Subcutaneous preadipocyte (primary cell): ENCODE results near the gene SLC12A9. TPM values are rescaled to one million over a fixed set of nuclear protein-coding genes. Genes with fewer than 3 reads are reported as not detected.

Experiments used
- small RNA-seq: library from RNA; depleted of rRNA; stranded (forward); fragments of <200 nt; gene quantifications from one replicate; pipeline ENCODE3, GENCODE V24; 2012
- total RNA-seq: library from RNA; depleted of rRNA; stranded (reverse); fragments of >200 nt; gene quantifications from 2 replicates; pipeline ENCODE4 v1.2.3, GENCODE V29; 2012

The SLC12A9 gene
- 15.1 and 16.8 TPM in 2 replicates for total RNA-seq

GRCh38 chr7:100852048-100852872, at the start of gene SLC12A9:
TSS of gene SLC12A9 (plus strand) at chr7:100852713. CDS start at chr7:100854198, 1,485 bp downstream.

GRCh38 chr7:100827330-100828226, 24.9 kb upstream of the SLC12A9 start, which contains the start of gene EPHB4:
TSS of gene EPHB4 (minus strand) at chr7:100827523. CDS start at chr7:100827030, 493 bp downstream.

GRCh38 chr7:100867040-100867775, 14.7 kb downstream of the SLC12A9 start, which contains the start of gene TRIP6:
TSS of gene TRIP6 (plus strand) at chr7:100867387. CDS start at chr7:100867498, 111 bp downstream.

GRCh38 chr7:100874577-100875355, 22.3 kb downstream of the SLC12A9 start, which contains the start of gene SRRT:
TSS of gene SRRT (plus strand) at chr7:100875103. CDS start at chr7:100875591, 488 bp downstream.

GRCh38 chr7:100888988-100889750, 36.7 kb downstream of the SLC12A9 start, which contains the start of gene UFSP1:
TSS of gene UFSP1 (minus strand) at chr7:100889715. CDS start at chr7:100889271, 444 bp downstream.

GRCh38 chr7:100895701-100895955, 43.1 kb downstream of the SLC12A9 start, which contains the start of gene ACHE:
TSS of gene ACHE (minus strand) at chr7:100895888. CDS start at chr7:100894232, 1,656 bp downstream.

Small RNAs within 50 kb of the gene (small RNA-seq; reads per million reads assigned to genes)
- gene RN7SL549P, result not detected
- gene RN7SL750P, result not detected

Other genes starting within 250 kb of the SLC12A9 start
- 6.3 and 7.0 TPM in 2 replicates for gene MOSPD3, start 240.2 kb upstream of the SLC12A9 start, total RNA-seq
- gene TFR2, start 211.2 kb upstream of the SLC12A9 start, total RNA-seq, result under 0.01 and 0.20 TPM in 2 replicates
- not detected in 2 replicates for gene ACTL6B, start 196.3 kb upstream of the SLC12A9 start, total RNA-seq
- 82.3 and 108 TPM in 2 replicates for gene GNB2, start 179.0 kb upstream of the SLC12A9 start, total RNA-seq
- 16.2 and 22.9 TPM in 2 replicates for gene GIGYF1, start 158.5 kb upstream of the SLC12A9 start, total RNA-seq
- 52.2 and 52.8 TPM in 2 replicates for gene POP7, start 146.6 kb upstream of the SLC12A9 start, total RNA-seq
- gene EPO, start 132.2 kb upstream of the SLC12A9 start, total RNA-seq, result not detected in 2 replicates
- gene ZAN, start 119.1 kb upstream of the SLC12A9 start, total RNA-seq, result not detected in 2 replicates
- 20.1 and 28.7 TPM in 2 replicates for gene EPHB4, start 25.2 kb upstream of the SLC12A9 start, total RNA-seq
- gene TRIP6, start 14.7 kb downstream of the SLC12A9 start, total RNA-seq, result 78.6 and 82.7 TPM in 2 replicates
- gene SRRT, start 22.4 kb downstream of the SLC12A9 start, total RNA-seq, result 36.0 and 66.9 TPM in 2 replicates
- 7.7 and 9.2 TPM in 2 replicates for gene UFSP1, start 37.0 kb downstream of the SLC12A9 start, total RNA-seq
- gene ACHE, start 43.2 kb downstream of the SLC12A9 start, total RNA-seq, result under 0.01 TPM in 1 of 2 replicates, not detected in the other
- gene MUC3A, start 96.8 kb downstream of the SLC12A9 start, total RNA-seq, result not detected in 2 replicates
- not detected in 2 replicates for gene MUC12, start 116.9 kb downstream of the SLC12A9 start, total RNA-seq
- not detected in 2 replicates for gene MUC17, start 167.4 kb downstream of the SLC12A9 start, total RNA-seq
- gene TRIM56, start 232.8 kb downstream of the SLC12A9 start, total RNA-seq, result 6.2 and 12.3 TPM in 2 replicates